SK-N-SH (cell line): ENCODE data around the gene MON1A. TPM values are rescaled to one million over a fixed set of nuclear protein-coding genes. Genes with fewer than 3 reads are reported as not detected.

Source experiments
- CTCF ChIA-PET: fragments of 300-600, 350-600 bp; formaldehyde crosslinking; extraction: SDS; loops from one replicate; lab custom pipeline; 2021; lab: Yijun Ruan, JAX
- POLR2A ChIA-PET: fragments of 350-600 bp; sonication (Branson Sonifier 250); formaldehyde crosslinking; extraction: SDS; loops from one replicate; lab custom pipeline; 2020; ENCODE audit warnings: antibody characterized with exemption, inconsistent platforms; lab: Yijun Ruan, JAX
- DNase-seq: peaks from one replicate; pipeline ENCODE4 v3.0.0; 2012
- H2AFZ ChIP-seq: fragments of 200-600 bp; sonication (generic); 2 replicates; pipeline ENCODE4 v1.8.1; 2016; ENCODE audit warnings: antibody characterized with exemption, mild to moderate bottlenecking, low read depth
- H3F3A ChIP-seq: fragments of 200-600 bp; sonication (generic); replicated peaks from 2 replicates; pipeline ENCODE3; 2016; ENCODE audit warnings: antibody characterized with exemption, mild to moderate bottlenecking; ENCODE audit not compliant: insufficient read depth
- H3K27ac ChIP-seq, 2 experiments: fragments of 200-500 bp in 1 of 2; fragments of 200-600 bp in 1 of 2; sonication (Bioruptor generic) in 1 of 2; sonication (generic), shearing (Covaris generic) in 1 of 2; 2 replicates each; pipeline versions ENCODE4 v1.5.1 to v1.6.1; 2014 to 2016; ENCODE audit warnings: low read depth in 2 of 2, inconsistent platforms in 1 of 2, low read length in 1 of 2, mild to moderate bottlenecking in 1 of 2, mixed read lengths in 1 of 2
- H3K27me3 ChIP-seq: fragments of 200-600 bp; sonication (generic), shearing (Covaris generic); 2 replicates; pipeline ENCODE4 v1.6.1; 2016; ENCODE audit warnings: mixed run types; ENCODE audit not compliant: insufficient read depth
- H3K36me3 ChIP-seq, 2 experiments: fragments of 200-500 bp in 1 of 2; fragments of 200-600 bp in 1 of 2; sonication (Bioruptor generic) in 1 of 2; sonication (generic) in 1 of 2; replicated peaks in 1 of 2; 2 replicates each; pipeline versions ENCODE3 to v1.5.1; 2014 to 2016; ENCODE audit warnings: low read length in 1 of 2, mild to moderate bottlenecking in 1 of 2; ENCODE audit not compliant: insufficient read depth in 2 of 2, control insufficient read depth in 1 of 2
- H3K4me1 ChIP-seq, 2 experiments: fragments of 200-500 bp in 1 of 2; fragments of 200-600 bp in 1 of 2; sonication (Bioruptor generic) in 1 of 2; sonication (generic), shearing (Covaris generic) in 1 of 2; 2 replicates each; pipeline versions ENCODE4 v1.5.1 to v1.6.1; 2014 to 2016; ENCODE audit warnings: low read depth in 1 of 2, low read length in 1 of 2, mixed run types in 1 of 2; ENCODE audit not compliant: insufficient read depth in 2 of 2, control insufficient read depth in 1 of 2
- H3K4me2 ChIP-seq: fragments of 200-600 bp; sonication (generic), shearing (Covaris generic); 2 replicates; pipeline ENCODE4 v1.6.1; 2017; ENCODE audit warnings: mixed run types
- H3K4me3 ChIP-seq, 2 experiments: fragments of 200-500 bp in 1 of 2; fragments of 200-600 bp in 1 of 2; sonication (Bioruptor generic) in 1 of 2; sonication (generic), shearing (Covaris generic) in 1 of 2; 2 replicates each; pipeline versions ENCODE4 v1.5.1 to v1.8.1; 2014 to 2016; ENCODE audit warnings: low read depth in 2 of 2, inconsistent platforms in 1 of 2, low read length in 1 of 2, mild to moderate bottlenecking in 1 of 2, mixed read lengths in 1 of 2, moderate library complexity in 1 of 2
- H3K79me2 ChIP-seq: fragments of 200-600 bp; sonication (generic); 2 replicates; pipeline ENCODE4 v1.8.1; 2017; ENCODE audit warnings: mild to moderate bottlenecking; ENCODE audit not compliant: insufficient read depth
- H3K9ac ChIP-seq: fragments of 200-600 bp; sonication (generic); 2 replicates; pipeline ENCODE4 v1.6.1; 2017; ENCODE audit warnings: mixed run types
- H3K9me2 ChIP-seq: fragments of 200-600 bp; sonication (generic); 2 replicates; pipeline ENCODE4 v1.6.1; 2017; ENCODE audit warnings: mixed run types
- H3K9me3 ChIP-seq: fragments of 200-600 bp; sonication (generic); 2 replicates; pipeline ENCODE4 v1.6.1; 2017; ENCODE audit warnings: mixed run types, mild to moderate bottlenecking, moderate library complexity
- H4K20me1 ChIP-seq: fragments of 200-600 bp; sonication (generic); 2 replicates; pipeline ENCODE4 v1.6.1; 2017; ENCODE audit warnings: mild to moderate bottlenecking, mixed run types; ENCODE audit not compliant: insufficient read depth
- ELF1 ChIP-seq: IDR thresholded peaks from 2 replicates; pipeline ENCODE4 v1.4.0; 2012
- EP300 ChIP-seq, 2 experiments: IDR thresholded peaks; 2 replicates each; pipeline versions ENCODE4 v1.4.0 to v1.6.1; 2012; ENCODE audit warnings: borderline replicate concordance in 1 of 2, low read depth in 1 of 2, low read length in 1 of 2
- FOSL2 ChIP-seq: IDR thresholded peaks from 2 replicates; pipeline ENCODE4 v1.4.0; 2012; ENCODE audit warnings: low read depth, mild to moderate bottlenecking, moderate library complexity, borderline replicate concordance
- FOXJ3 ChIP-seq: sonication (generic); formaldehyde crosslinking; IDR thresholded peaks from 2 replicates; pipeline ENCODE4 v1.5.1; 2020; ENCODE audit warnings: mild to moderate bottlenecking, missing genetic modification reagents
- FOXM1 ChIP-seq: IDR thresholded peaks from 2 replicates; pipeline ENCODE4 v1.4.0; 2012; ENCODE audit warnings: low read depth, mild to moderate bottlenecking
- GABPA ChIP-seq: IDR thresholded peaks from 2 replicates; pipeline ENCODE4 v1.4.0; 2012; ENCODE audit warnings: low read depth, mild to moderate bottlenecking
- GATA2 ChIP-seq: sonication (generic); formaldehyde crosslinking; IDR thresholded peaks from 2 replicates; pipeline ENCODE4 v1.5.0; 2020; ENCODE audit warnings: mild to moderate bottlenecking, missing genetic modification reagents
- MAX ChIP-seq: IDR thresholded peaks from 2 replicates; pipeline ENCODE4 v1.4.0; 2012; ENCODE audit warnings: low read depth
- MEF2A ChIP-seq: IDR thresholded peaks from 2 replicates; pipeline ENCODE4 v1.4.0; 2012; ENCODE audit warnings: low read depth, borderline replicate concordance
- MXI1 ChIP-seq: IDR thresholded peaks from 2 replicates; pipeline ENCODE4 v1.6.1; 2012; ENCODE audit warnings: mild to moderate bottlenecking, low read depth, low read length, improper control_type of control experiment
- NFIC ChIP-seq: IDR thresholded peaks from 2 replicates; pipeline ENCODE4 v1.4.0; 2012; ENCODE audit warnings: borderline replicate concordance
- NRF1 ChIP-seq: IDR thresholded peaks from 2 replicates; pipeline ENCODE4 v1.6.1; 2012; ENCODE audit warnings: low read depth, mild to moderate bottlenecking, low read length
- RAD21 ChIP-seq: IDR thresholded peaks from 2 replicates; pipeline ENCODE4 v1.6.1; 2012; ENCODE audit warnings: mild to moderate bottlenecking, low read length
- RCOR1 ChIP-seq: fragments of 150-350 bp; IDR thresholded peaks from 2 replicates; pipeline ENCODE4 v1.6.1; 2017; ENCODE audit warnings: antibody characterized with exemption, low read length
- SMC3 ChIP-seq: IDR thresholded peaks from 2 replicates; pipeline ENCODE4 v1.6.1; 2012; ENCODE audit warnings: low read depth, low read length, improper control_type of control experiment
- TEAD4 ChIP-seq: IDR thresholded peaks from 2 replicates; pipeline ENCODE4 v1.4.0; 2012; ENCODE audit warnings: mild to moderate bottlenecking, borderline replicate concordance; ENCODE audit not compliant: insufficient read depth
- USF2 ChIP-seq: fragments of 150-350 bp; IDR thresholded peaks from 2 replicates; pipeline ENCODE4 v1.6.1; 2017; ENCODE audit warnings: antibody characterized with exemption, low read length, low read depth, borderline replicate concordance
- YY1 ChIP-seq: IDR thresholded peaks from 2 replicates; pipeline ENCODE4 v1.4.0; 2012; ENCODE audit warnings: low read depth, mild to moderate bottlenecking
- whole genome bisulfite sequencing: methylation state at CpG from one replicate; pipeline ENCODE4 v1.1.6; 2017; ENCODE audit warnings: low lambda C conversion rate; 5-methylcytosine and 5-hydroxymethylcytosine counted together
- polyA plus RNA-seq, 3 experiments: library from polyadenylated mRNA; depleted of rRNA; stranded (reverse); fragments of >200 nt; gene quantifications; 2 replicates each; pipeline ENCODE4 v1.2.3, GENCODE V29; 2012
- TF ChIP-seq, protein P1 (sequence below): fragments of 200-600 bp; sonication (generic); IDR thresholded peaks from 2 replicates; pipeline ENCODE4 v1.6.1; 2017; ENCODE audit warnings: antibody characterized with exemption, mild to moderate bottlenecking, moderate library complexity
- TF ChIP-seq, protein P2 (sequence below): IDR thresholded peaks from 2 replicates; pipeline ENCODE4 v1.6.1; 2012; ENCODE audit warnings: mild to moderate bottlenecking, low read depth, low read length, moderate library complexity
- TF ChIP-seq, protein P3 (sequence below): fragments of 150-350 bp; IDR thresholded peaks from 2 replicates; pipeline ENCODE4 v1.6.1; 2016; ENCODE audit warnings: mild to moderate bottlenecking, low read depth, low read length

MON1A gene
- polyA plus RNA-seq, 1 of the 3 experiments (the other 2 are of a cell fraction): 12.0 TPM

DNA sequence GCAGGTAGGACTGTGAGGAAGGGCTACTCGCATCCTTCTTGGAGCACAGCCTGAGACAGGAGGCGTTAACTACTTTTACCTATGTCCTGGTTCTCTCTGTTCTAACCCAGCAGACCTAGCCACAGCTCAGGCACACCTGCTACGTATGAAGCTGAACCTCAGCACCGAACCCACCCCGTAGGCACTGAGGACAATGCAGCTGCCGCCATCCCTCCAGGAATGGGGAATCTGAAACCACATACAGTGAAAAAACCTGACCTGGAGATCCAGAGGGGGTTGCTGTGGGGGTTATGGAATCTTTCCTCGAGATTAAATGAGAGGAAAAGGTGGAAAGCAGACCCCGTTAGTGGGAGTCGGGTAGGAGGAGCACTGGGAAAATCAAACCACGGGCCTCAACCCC is 40.3 kb downstream of the MON1A start:
- H3K4me1 ChIP-seq: no peaks in the 10 kb centered on the region
- H4K20me1 ChIP-seq: no peaks in the 10 kb centered on the region
- CTCF ChIA-PET: interaction anchor here (0.7 to 1.6 kb wide), 4 partner anchors 11 to 348 kb away, joined by 3 to 5 read pairs (median 5); no protein-coding TSS in a partner anchor
- H2AFZ ChIP-seq: no peak overlapping the region
- no peaks in the 10 kb centered on the region for H3K9me3 ChIP-seq
- no peaks in the 10 kb centered on the region for H3K27me3 ChIP-seq
- no peak overlapping the region for H3K27ac ChIP-seq
- no peak overlapping the region for H3K4me3 ChIP-seq
- TF ChIP-seq FOXM1 (no peak), MXI1 (no peak), NFIC (no peak), GATA2 (no peak), FOSL2 (no peak), ELF1 (no peak), YY1 (no peak), EP300 (IDR thresholded peaks at IDR 0.05; ENCODE audit: borderline replicate concordance in 1 of 2, low read depth in 1 of 2, low read length in 1 of 2) (no peak), RCOR1 (no peak), NRF1 (no peak)
- TF ChIP-seq, protein P1, sequence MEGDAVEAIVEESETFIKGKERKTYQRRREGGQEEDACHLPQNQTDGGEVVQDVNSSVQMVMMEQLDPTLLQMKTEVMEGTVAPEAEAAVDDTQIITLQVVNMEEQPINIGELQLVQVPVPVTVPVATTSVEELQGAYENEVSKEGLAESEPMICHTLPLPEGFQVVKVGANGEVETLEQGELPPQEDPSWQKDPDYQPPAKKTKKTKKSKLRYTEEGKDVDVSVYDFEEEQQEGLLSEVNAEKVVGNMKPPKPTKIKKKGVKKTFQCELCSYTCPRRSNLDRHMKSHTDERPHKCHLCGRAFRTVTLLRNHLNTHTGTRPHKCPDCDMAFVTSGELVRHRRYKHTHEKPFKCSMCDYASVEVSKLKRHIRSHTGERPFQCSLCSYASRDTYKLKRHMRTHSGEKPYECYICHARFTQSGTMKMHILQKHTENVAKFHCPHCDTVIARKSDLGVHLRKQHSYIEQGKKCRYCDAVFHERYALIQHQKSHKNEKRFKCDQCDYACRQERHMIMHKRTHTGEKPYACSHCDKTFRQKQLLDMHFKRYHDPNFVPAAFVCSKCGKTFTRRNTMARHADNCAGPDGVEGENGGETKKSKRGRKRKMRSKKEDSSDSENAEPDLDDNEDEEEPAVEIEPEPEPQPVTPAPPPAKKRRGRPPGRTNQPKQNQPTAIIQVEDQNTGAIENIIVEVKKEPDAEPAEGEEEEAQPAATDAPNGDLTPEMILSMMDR: no peak
- WGBS: 80% methylated on average over 10 of the region's 10 CpGs
- no peaks in the 10 kb centered on the region for H3F3A ChIP-seq
- no peak for DNase-seq
- H3K79me2 ChIP-seq: no peaks in the 10 kb centered on the region
- POLR2A ChIA-PET: no interaction called here
- H3K36me3 ChIP-seq: no peaks in the 10 kb centered on the region
- no peaks in the 10 kb centered on the region for H3K9me2 ChIP-seq
- no peak overlapping the region for H3K9ac ChIP-seq
- H3K4me2 ChIP-seq: no peak overlapping the region

DNA sequence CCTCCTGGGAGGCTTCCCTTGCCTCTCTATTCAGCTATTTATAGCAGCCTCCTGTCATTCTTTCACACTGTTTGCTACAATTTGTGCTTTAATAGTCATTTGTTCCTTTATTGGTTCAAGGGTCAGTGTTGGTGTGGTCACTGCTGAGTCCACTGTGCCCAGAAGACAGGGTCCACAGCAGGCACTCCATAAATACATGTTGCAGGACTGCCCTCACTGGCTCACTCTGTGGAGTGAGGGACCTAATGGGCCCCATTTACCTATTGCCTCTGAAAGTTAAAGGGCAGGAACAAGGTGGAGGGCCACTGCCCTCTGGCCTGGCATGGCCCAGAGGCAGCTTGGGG is 42.7 kb downstream of the MON1A start:
- H3K9me2 ChIP-seq: no peaks in the 10 kb centered on the region
- no peaks in the 10 kb centered on the region for H3K27me3 ChIP-seq
- no peaks in the 10 kb centered on the region for H3K4me1 ChIP-seq
- no peak overlapping the region for H3K9ac ChIP-seq
- H4K20me1 ChIP-seq: no peaks in the 10 kb centered on the region
- TF ChIP-seq MAX (no peak), RAD21 (no peak), YY1 (no peak), FOXJ3 (CRISPR knock-in tag) (no peak), TEAD4 (no peak), SMC3 (no peak), USF2 (no peak), GATA2 (no peak), MEF2A (no peak), EP300 (IDR thresholded peaks at IDR 0.05; ENCODE audit: borderline replicate concordance in 1 of 2, low read depth in 1 of 2, low read length in 1 of 2) (no peak), GABPA (no peak)
- TF ChIP-seq, protein P2, sequence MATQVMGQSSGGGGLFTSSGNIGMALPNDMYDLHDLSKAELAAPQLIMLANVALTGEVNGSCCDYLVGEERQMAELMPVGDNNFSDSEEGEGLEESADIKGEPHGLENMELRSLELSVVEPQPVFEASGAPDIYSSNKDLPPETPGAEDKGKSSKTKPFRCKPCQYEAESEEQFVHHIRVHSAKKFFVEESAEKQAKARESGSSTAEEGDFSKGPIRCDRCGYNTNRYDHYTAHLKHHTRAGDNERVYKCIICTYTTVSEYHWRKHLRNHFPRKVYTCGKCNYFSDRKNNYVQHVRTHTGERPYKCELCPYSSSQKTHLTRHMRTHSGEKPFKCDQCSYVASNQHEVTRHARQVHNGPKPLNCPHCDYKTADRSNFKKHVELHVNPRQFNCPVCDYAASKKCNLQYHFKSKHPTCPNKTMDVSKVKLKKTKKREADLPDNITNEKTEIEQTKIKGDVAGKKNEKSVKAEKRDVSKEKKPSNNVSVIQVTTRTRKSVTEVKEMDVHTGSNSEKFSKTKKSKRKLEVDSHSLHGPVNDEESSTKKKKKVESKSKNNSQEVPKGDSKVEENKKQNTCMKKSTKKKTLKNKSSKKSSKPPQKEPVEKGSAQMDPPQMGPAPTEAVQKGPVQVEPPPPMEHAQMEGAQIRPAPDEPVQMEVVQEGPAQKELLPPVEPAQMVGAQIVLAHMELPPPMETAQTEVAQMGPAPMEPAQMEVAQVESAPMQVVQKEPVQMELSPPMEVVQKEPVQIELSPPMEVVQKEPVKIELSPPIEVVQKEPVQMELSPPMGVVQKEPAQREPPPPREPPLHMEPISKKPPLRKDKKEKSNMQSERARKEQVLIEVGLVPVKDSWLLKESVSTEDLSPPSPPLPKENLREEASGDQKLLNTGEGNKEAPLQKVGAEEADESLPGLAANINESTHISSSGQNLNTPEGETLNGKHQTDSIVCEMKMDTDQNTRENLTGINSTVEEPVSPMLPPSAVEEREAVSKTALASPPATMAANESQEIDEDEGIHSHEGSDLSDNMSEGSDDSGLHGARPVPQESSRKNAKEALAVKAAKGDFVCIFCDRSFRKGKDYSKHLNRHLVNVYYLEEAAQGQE: no peak
- TF ChIP-seq, protein P3, sequence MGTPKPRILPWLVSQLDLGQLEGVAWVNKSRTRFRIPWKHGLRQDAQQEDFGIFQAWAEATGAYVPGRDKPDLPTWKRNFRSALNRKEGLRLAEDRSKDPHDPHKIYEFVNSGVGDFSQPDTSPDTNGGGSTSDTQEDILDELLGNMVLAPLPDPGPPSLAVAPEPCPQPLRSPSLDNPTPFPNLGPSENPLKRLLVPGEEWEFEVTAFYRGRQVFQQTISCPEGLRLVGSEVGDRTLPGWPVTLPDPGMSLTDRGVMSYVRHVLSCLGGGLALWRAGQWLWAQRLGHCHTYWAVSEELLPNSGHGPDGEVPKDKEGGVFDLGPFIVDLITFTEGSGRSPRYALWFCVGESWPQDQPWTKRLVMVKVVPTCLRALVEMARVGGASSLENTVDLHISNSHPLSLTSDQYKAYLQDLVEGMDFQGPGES: no peak
- no peaks in the 10 kb centered on the region for H3K79me2 ChIP-seq
- DNase-seq: no peak
- CTCF ChIA-PET: interaction anchor here (0.8 to 1.6 kb wide), 3 partner anchors 19 to 84 kb away, joined by 3 to 4 read pairs (median 3); partner anchors contain the start of genes INKA1 and MON1A
- H3K27ac ChIP-seq: no peak overlapping the region
- no peaks in the 10 kb centered on the region for H3F3A ChIP-seq
- no peak overlapping the region for H3K4me2 ChIP-seq
- H3K9me3 ChIP-seq: no peaks in the 10 kb centered on the region
- no peak overlapping the region for H2AFZ ChIP-seq
- H3K36me3 ChIP-seq: no peaks in the 10 kb centered on the region
- no peak overlapping the region for H3K4me3 ChIP-seq
- POLR2A ChIA-PET: no interaction called here
